DMS153 (cell line): ENCODE data around the gene ARMC7.
"Not testable (repeated sequence)": the region's sequence is repeated elsewhere in the genome, so short reads cannot be mapped to it uniquely, and the experiment has no call there.

Experiments used
- DNase-seq: peaks from one replicate; lab custom pipeline; 2025; lab: John Stamatoyannopoulos, UW

ARMC7 gene

GRCh38 chr17:75154195-75155106, 44.7 kb downstream of the ARMC7 start, which contains the start of gene JPT1:
JPT1 (minus strand) TSS chr17:75154512; CDS start chr17:75154397, 115 bp downstream.
- peak; percentile 99 for DNase-seq

- DNase-seq: no peak
Observed at GRCh38 chr17:75155191-75155601, 45.4 kb downstream of the ARMC7 start.

DNA sequence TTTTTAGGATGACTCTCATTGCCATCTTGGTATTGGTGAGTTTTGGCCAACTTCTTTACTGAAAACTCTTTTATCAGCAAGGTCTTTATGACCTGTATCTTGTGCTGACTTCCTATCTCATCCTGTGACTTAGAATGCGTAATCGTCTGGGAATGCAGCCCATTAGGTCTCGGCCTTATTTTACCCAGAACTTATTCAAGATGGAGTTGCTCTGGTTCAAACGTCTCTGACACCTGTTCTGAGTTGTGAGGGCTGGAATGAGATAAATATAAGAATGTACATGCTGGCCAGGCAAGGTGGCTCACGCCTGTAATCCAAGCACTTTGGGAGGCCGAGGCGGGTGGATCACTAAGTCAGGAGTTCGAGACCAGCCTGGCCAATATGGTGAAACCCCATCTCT, 48.7 kb downstream of the ARMC7 start:
- not testable (repeated sequence) for DNase-seq

DNA sequence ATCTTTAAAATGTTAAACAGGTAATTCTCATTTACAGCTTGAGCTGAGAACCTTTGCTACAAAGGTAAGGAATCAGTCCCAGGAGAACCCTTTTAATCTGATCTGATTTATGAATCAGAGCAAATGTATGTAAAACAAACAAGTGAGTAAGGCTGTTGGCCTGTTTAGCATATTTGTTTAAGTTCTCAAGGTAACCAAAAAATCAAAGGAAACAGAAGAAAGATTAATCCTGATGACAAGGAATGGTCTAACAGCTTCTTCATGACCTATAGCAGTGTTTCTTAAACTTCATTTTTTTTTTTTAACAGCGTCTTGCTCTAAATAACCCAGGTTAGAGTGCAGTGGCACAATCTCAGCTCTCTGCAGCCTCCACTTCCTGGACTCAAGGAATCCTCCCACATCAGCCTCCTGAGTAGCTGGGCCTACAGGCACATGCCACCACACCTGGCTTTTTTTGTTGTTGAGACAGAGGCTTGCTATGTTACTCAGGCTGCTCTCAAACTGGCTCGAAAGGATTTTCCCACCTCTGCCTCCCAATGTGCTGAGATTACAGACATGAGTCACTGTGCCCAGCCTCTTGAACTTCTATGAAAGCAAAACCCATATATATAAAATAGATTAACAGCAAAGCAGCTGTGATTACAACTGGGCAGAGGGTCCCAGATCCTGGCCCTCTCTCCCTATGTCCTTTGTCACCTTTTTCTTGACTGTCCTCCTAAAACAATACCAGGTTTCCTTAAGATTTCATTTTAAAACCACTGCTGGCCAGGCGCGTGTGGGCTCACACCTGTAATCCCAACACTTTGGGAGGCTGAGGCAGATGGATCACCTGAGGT, 49.6 kb downstream of the ARMC7 start:
- DNase-seq: no peak

DNA sequence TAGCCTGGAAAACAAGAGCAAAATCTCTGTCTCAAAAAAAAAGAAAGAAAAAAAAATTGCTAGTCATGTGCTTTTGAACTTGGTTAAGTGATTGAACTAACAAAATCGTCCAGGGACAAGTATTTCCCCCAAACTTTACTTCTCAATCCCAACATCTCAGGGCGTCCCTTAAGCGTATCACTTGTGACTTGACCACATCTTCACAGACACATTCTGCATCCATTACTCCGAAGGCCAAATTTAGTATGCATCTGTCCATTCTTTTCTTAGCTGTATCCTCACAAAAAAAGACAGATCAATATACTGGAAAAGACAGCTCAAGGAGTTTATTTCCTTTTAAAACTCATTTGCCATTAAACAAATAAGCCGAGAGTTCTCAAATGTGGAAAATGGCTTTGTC, 50.4 kb downstream of the ARMC7 start:
- DNase-seq: no peak

GRCh38 chr17:75163074-75163473, 53.3 kb downstream of the ARMC7 start:
- DNase-seq: no peak

- DNase-seq: not testable (repeated sequence)
Observed at GRCh38 chr17:75164606-75165005, 54.8 kb downstream of the ARMC7 start.

- no peak for DNase-seq
Observed at GRCh38 chr17:75168998-75169397, 59.2 kb downstream of the ARMC7 start.

- DNase-seq: no peak
Observed at GRCh38 chr17:75173526-75173925, 63.8 kb downstream of the ARMC7 start.

DNA sequence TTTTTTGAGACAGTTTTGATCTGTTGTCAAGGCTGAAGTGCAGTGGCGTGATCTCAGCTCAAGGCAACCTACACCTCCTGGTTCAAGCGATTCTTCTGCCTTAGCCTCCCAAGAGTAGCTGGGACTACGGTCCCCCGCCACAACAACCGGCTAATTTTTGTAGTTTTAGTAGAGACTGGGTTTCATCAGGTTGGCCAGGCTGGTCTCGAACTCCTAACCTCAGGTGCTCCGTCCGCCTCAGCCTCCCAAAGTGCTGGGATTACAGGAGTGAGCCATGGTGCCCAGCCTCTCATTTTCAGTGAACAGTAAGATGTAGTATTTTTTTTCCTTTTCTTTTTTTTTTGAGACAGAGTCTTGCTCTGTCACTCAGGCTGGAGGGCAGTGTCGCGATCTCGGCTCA, 65.2 kb downstream of the ARMC7 start:
- no peak for DNase-seq

DNA sequence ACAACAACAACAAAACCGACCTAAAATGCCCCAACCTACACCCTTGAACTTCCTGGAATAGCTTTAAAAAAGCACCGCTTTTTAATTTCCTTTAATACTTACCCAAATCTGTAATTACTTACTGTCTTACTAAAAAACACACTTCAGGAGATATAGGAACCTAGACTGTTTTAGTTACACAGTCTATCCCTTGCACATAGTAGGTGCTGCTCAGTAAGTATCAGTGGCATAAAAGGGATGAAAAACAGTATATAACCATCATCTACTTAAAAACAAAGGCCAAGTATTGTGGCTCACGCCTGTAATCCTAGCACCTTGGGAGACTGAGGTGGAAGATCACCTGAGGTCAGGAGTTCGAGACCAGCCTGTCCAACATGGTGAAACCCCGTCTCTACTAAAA, 66.9 kb downstream of the ARMC7 start:
- DNase-seq: no peak

DNA sequence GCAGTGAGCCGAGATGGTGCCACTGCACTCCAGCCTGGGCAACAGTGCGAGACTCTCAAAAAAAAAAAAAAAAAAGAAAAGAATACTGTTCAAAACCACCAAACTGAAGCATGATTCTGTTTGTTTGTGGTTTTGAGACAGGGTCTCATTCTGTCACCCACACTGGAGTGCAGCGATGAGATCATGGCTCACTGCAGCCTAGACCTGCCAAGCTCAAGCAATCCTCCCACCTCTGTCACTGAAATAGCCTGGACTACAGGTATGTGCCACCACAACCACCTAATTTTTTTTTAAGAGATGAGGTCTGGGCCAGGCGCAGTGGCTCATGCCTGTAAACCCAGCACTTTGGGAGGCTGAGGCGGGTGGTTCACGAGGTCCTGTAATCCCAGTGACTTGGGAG, 68.7 kb downstream of the ARMC7 start:
- DNase-seq: no peak
